OCI-LY3 (cell line): ENCODE data around the gene OAF.

Source experiments
- H2AFZ ChIP-seq: fragments of 200-600, 300-600 bp; shearing (Covaris generic); 2 replicates; pipeline ENCODE4 v1.6.0; 2014; ENCODE audit warnings: antibody characterized with exemption, low read depth, low read length
- H3K27ac ChIP-seq: fragments of 200-600, 300-600 bp; sonication (generic); 2 replicates; pipeline ENCODE4 v1.5.1; 2014; ENCODE audit warnings: mild to moderate bottlenecking, low read length, moderate library complexity, mixed read lengths
- H3K27me3 ChIP-seq: fragments of 200-600, 300-600 bp; sonication (generic); 2 replicates; pipeline ENCODE4 v1.6.1; 2014; ENCODE audit warnings: low read depth, low read length, mixed read lengths
- H3K36me3 ChIP-seq: fragments of 200-600, 300-600 bp; sonication (generic); replicated peaks from 2 replicates; pipeline ENCODE3; 2014; ENCODE audit warnings: low read depth, low read length, mixed read lengths
- H3K4me1 ChIP-seq: fragments of 300-600, 200-600 bp; sonication (generic); 2 replicates; pipeline ENCODE4 v1.6.1; 2014; ENCODE audit warnings: low read length, mixed read lengths
- H3K4me2 ChIP-seq: fragments of 200-600, 300-600 bp; sonication (generic); 2 replicates; pipeline ENCODE4 v1.6.1; 2014; ENCODE audit warnings: low read length, mixed read lengths
- H3K4me3 ChIP-seq: fragments of 300-600, 200-600 bp; sonication (generic); 2 replicates; pipeline ENCODE4 v1.5.1; 2014; ENCODE audit warnings: antibody characterized with exemption, mild to moderate bottlenecking, low read length, moderate library complexity
- H3K79me2 ChIP-seq: fragments of 300-600, 200-600 bp; shearing (Covaris generic); 2 replicates; pipeline ENCODE4 v1.6.1; 2014; ENCODE audit warnings: mild to moderate bottlenecking, low read length, mixed read lengths
- H3K9ac ChIP-seq: fragments of 300-600, 200-600 bp; shearing (Covaris generic); 2 replicates; pipeline ENCODE4 v1.6.0; 2014; ENCODE audit warnings: mild to moderate bottlenecking, low read length, moderate library complexity
- H3K9me3 ChIP-seq: fragments of 200-600, 300-600 bp; shearing (Covaris generic); 2 replicates; pipeline ENCODE4 v1.6.1; 2014; ENCODE audit warnings: low read length, mixed read lengths; ENCODE audit not compliant: insufficient read depth
- H4K20me1 ChIP-seq: fragments of 200-600, 300-600 bp; sonication (generic); 2 replicates; pipeline ENCODE4 v1.6.1; 2016; ENCODE audit warnings: low read length, mixed read lengths; ENCODE audit not compliant: insufficient read depth
- CTCF ChIP-seq: fragments of 200-600, 300-600 bp; sonication (generic); IDR thresholded peaks from 2 replicates; pipeline ENCODE4 v1.5.1; 2014; ENCODE audit warnings: antibody characterized with exemption, low read length, low read depth
- EZH2phosphoT487 ChIP-seq: fragments of 200-600 bp; shearing (Covaris generic); IDR thresholded peaks from 2 replicates; pipeline ENCODE4 v1.6.1; 2018; ENCODE audit warnings: antibody characterized with exemption, mixed run types, low read depth

Gene OAF

GRCh38 chr11:120257346-120257745, 46.5 kb downstream of the OAF start:
- no peak for TF ChIP-seq EZH2phosphoT487
- no peak for TF ChIP-seq CTCF
- Histone ChIP-seq H3K36me3 (no peaks in the 10 kb centered on the region), H2AFZ (no peak overlapping the region), H3K79me2 (no peaks in the 10 kb centered on the region), H3K4me3 (no peak overlapping the region), H3K27me3 (peaks cover 83% of the 10 kb centered on the region), H3K9ac (no peak overlapping the region), H4K20me1 (no peaks in the 10 kb centered on the region; the same call in 1 of the 2 replicates), H3K9me3 (no peaks in the 10 kb centered on the region), H3K27ac (no peak overlapping the region), H3K4me2 (no peak overlapping the region), H3K4me1 (peaks cover 23% of the 10 kb centered on the region)

GRCh38 chr11:120258661-120259060, 47.8 kb downstream of the OAF start:
- Histone ChIP-seq H4K20me1 (no peaks in the 10 kb centered on the region; the same call in 1 of the 2 replicates), H3K36me3 (no peaks in the 10 kb centered on the region), H3K4me1 (peaks cover 23% of the 10 kb centered on the region), H3K27ac (no peak overlapping the region), H3K9me3 (no peaks in the 10 kb centered on the region), H3K9ac (no peak overlapping the region), H3K79me2 (no peaks in the 10 kb centered on the region), H3K27me3 (peaks cover 80% of the 10 kb centered on the region), H2AFZ (no peak overlapping the region), H3K4me3 (no peak overlapping the region), H3K4me2 (no peak overlapping the region)
- TF ChIP-seq EZH2phosphoT487: no peak
- no peak for TF ChIP-seq CTCF

GRCh38 chr11:120259241-120259640, 48.4 kb downstream of the OAF start:
- no peak overlapping the region for H2AFZ ChIP-seq
- TF ChIP-seq CTCF: no peak
- no peak for TF ChIP-seq EZH2phosphoT487
- H3K27ac ChIP-seq: no peak overlapping the region
- H3K27me3 ChIP-seq: peaks cover 74% of the 10 kb centered on the region
- no peaks in the 10 kb centered on the region for H3K9me3 ChIP-seq
- H3K4me3 ChIP-seq: no peak overlapping the region
- H3K4me2 ChIP-seq: no peak overlapping the region
- H3K79me2 ChIP-seq: no peaks in the 10 kb centered on the region
- H3K9ac ChIP-seq: no peak overlapping the region
- H3K4me1 ChIP-seq: peaks cover 23% of the 10 kb centered on the region
- H3K36me3 ChIP-seq: no peaks in the 10 kb centered on the region
- H4K20me1 ChIP-seq: no peaks in the 10 kb centered on the region; the same call in 1 of the 2 replicates

GRCh38 chr11:120259988-120260565, 49.2 kb downstream of the OAF start:
- peaks cover 18% of the 10 kb centered on the region for H3K4me1 ChIP-seq
- H3K27me3 ChIP-seq: peaks cover 69% of the 10 kb centered on the region
- no peak overlapping the region for H3K4me3 ChIP-seq
- no peaks in the 10 kb centered on the region for H3K36me3 ChIP-seq
- H3K27ac ChIP-seq: no peak overlapping the region
- no peak overlapping the region for H3K9ac ChIP-seq
- H3K9me3 ChIP-seq: no peaks in the 10 kb centered on the region
- TF ChIP-seq CTCF: no peak
- no peak for TF ChIP-seq EZH2phosphoT487
- H3K79me2 ChIP-seq: no peaks in the 10 kb centered on the region
- H3K4me2 ChIP-seq: no peak overlapping the region
- H4K20me1 ChIP-seq: no peaks in the 10 kb centered on the region; the same call in 1 of the 2 replicates
- no peak overlapping the region for H2AFZ ChIP-seq
